H9 (cell line): Measurements from ENCODE around the gene MAPKAP1. TPM values are rescaled to one million over a fixed set of nuclear protein-coding genes. Genes with fewer than 3 reads are reported as not detected.

Experiments
- DNase-seq: peaks from one replicate; pipeline ENCODE4 v3.0.0-alpha.2; 2017
- H2AFZ ChIP-seq: one replicate; pipeline ENCODE4 v1.6.1; 2013; ENCODE audit warnings: mild to moderate bottlenecking, low read length, control low read depth, moderate library complexity
- H2AK5ac ChIP-seq: 2 replicates; pipeline ENCODE4 v1.6.1; 2013; ENCODE audit warnings: low read length, control low read depth, mixed read lengths; ENCODE audit not compliant: insufficient read length
- H2BK120ac ChIP-seq: one replicate; pipeline ENCODE4 v1.6.1; 2013; ENCODE audit warnings: low read depth, mild to moderate bottlenecking, low read length, control low read depth, inconsistent platforms; ENCODE audit not compliant: poor library complexity, severe bottlenecking
- H2BK12ac ChIP-seq: 2 replicates; pipeline ENCODE4 v1.6.1; 2013; ENCODE audit warnings: low read length, control low read depth, mixed read lengths, low read depth; ENCODE audit not compliant: insufficient read length
- H2BK15ac ChIP-seq: 2 replicates; pipeline ENCODE4 v1.6.1; 2013; ENCODE audit warnings: low read depth, low read length, control low read depth
- H2BK20ac ChIP-seq: one replicate; pipeline ENCODE4 v1.6.1; 2013; ENCODE audit warnings: low read depth, mild to moderate bottlenecking, low read length, control low read depth, inconsistent platforms; ENCODE audit not compliant: poor library complexity, severe bottlenecking
- H2BK5ac ChIP-seq: 2 replicates; pipeline ENCODE4 v1.6.1; 2013; ENCODE audit warnings: low read length, control low read depth, mixed read lengths; ENCODE audit not compliant: insufficient read length
- H3K14ac ChIP-seq: 2 replicates; pipeline ENCODE4 v1.6.1; 2013; ENCODE audit warnings: low read length, control low read depth; ENCODE audit not compliant: insufficient read depth
- H3K18ac ChIP-seq: 2 replicates; pipeline ENCODE4 v1.6.1; 2013; ENCODE audit warnings: low read depth, mild to moderate bottlenecking, mixed read lengths, low read length, control low read depth; ENCODE audit not compliant: insufficient read length
- H3K23ac ChIP-seq: 2 replicates; pipeline ENCODE4 v1.6.1; 2013; ENCODE audit warnings: low read length, control low read depth, mixed read lengths, low read depth; ENCODE audit not compliant: insufficient read length
- H3K23me2 ChIP-seq: 2 replicates; pipeline ENCODE4 v1.6.1; 2013; ENCODE audit warnings: low read depth, mild to moderate bottlenecking, mixed read lengths, low read length, control low read depth; ENCODE audit not compliant: insufficient read length, poor library complexity, severe bottlenecking
- H3K27ac ChIP-seq: 2 replicates; pipeline ENCODE4 v1.5.1; 2013; ENCODE audit warnings: low read length, control low read depth, mixed read lengths, low read depth; ENCODE audit not compliant: insufficient read length
- H3K27me3 ChIP-seq: 2 replicates; pipeline ENCODE4 v1.6.1; 2013; ENCODE audit warnings: low read length, control low read depth, inconsistent platforms; ENCODE audit not compliant: insufficient read depth
- H3K4ac ChIP-seq: 2 replicates; pipeline ENCODE4 v1.6.1; 2013; ENCODE audit warnings: low read depth, mild to moderate bottlenecking, control low read depth, inconsistent platforms, low read length, moderate library complexity
- H3K4me1 ChIP-seq: 2 replicates; pipeline ENCODE4 v1.6.1; 2013; ENCODE audit warnings: low read length, control low read depth, inconsistent platforms; ENCODE audit not compliant: insufficient read depth
- H3K4me2 ChIP-seq: 2 replicates; pipeline ENCODE4 v1.6.1; 2013; ENCODE audit warnings: low read length, control low read depth, mixed read lengths; ENCODE audit not compliant: insufficient read length, insufficient read depth
- H3K56ac ChIP-seq: 2 replicates; pipeline ENCODE4 v1.6.1; 2013; ENCODE audit warnings: low read depth, mild to moderate bottlenecking, mixed read lengths, low read length, control low read depth; ENCODE audit not compliant: insufficient read length
- H3K79me1 ChIP-seq: 2 replicates; pipeline ENCODE4 v1.6.1; 2013; ENCODE audit warnings: low read depth, mild to moderate bottlenecking, moderate library complexity, low read length, control low read depth, inconsistent platforms; ENCODE audit not compliant: insufficient read depth, poor library complexity, severe bottlenecking
- H3K79me2 ChIP-seq: 2 replicates; pipeline ENCODE4 v1.6.1; 2013; ENCODE audit warnings: low read length, control low read depth, inconsistent platforms; ENCODE audit not compliant: insufficient read depth
- H3K9ac ChIP-seq: 2 replicates; pipeline ENCODE4 v1.6.1; 2013; ENCODE audit warnings: low read length, control low read depth, mixed read lengths; ENCODE audit not compliant: insufficient read length; ENCODE audit errors: extremely low read depth
- H3K9me3 ChIP-seq: one replicate; pipeline ENCODE4 v1.6.1; 2013; ENCODE audit warnings: low read depth, low read length, inconsistent platforms; ENCODE audit not compliant: control insufficient read depth
- H3T11ph ChIP-seq: one replicate; pipeline ENCODE4 v1.6.1; 2013; ENCODE audit warnings: mild to moderate bottlenecking, low read length, control low read depth, inconsistent platforms
- H4K20me1 ChIP-seq: one replicate; pipeline ENCODE4 v1.6.1; 2013; ENCODE audit not compliant: control insufficient read depth, insufficient read length, insufficient read depth
- H4K5ac ChIP-seq: 2 replicates; pipeline ENCODE4 v1.6.1; 2013; ENCODE audit warnings: low read depth, mild to moderate bottlenecking, mixed read lengths, low read length, control low read depth; ENCODE audit not compliant: insufficient read length
- H4K8ac ChIP-seq: replicated peaks from 2 replicates; pipeline ENCODE4 v1.6.1; 2013; ENCODE audit warnings: low read length, control low read depth, mixed read lengths, low read depth; ENCODE audit not compliant: insufficient read length
- H4K91ac ChIP-seq: 2 replicates; pipeline ENCODE4 v1.6.1; 2013; ENCODE audit warnings: low read depth, mild to moderate bottlenecking, moderate library complexity, mixed read lengths, low read length, control low read depth; ENCODE audit not compliant: insufficient read length
- H3K27ac Mint-ChIP-seq, 3 experiments: 2 replicates in 2 of 3; 3 replicates in 1 of 3; pipeline ENCODE4 v1.8.0; 2020 to 2021; ENCODE audit warnings: mixed read lengths in 3 of 3, mild to moderate bottlenecking in 1 of 3, moderate library complexity in 1 of 3
- H3K27me3 Mint-ChIP-seq: 2 replicates; pipeline ENCODE4 v1.8.0; 2021; ENCODE audit warnings: low read depth, mild to moderate bottlenecking, moderate library complexity, mixed read lengths
- H3K36me3 Mint-ChIP-seq, 3 experiments: 2 replicates in 2 of 3; 3 replicates in 1 of 3; pipeline ENCODE4 v1.8.0; 2020 to 2021; ENCODE audit warnings: low read depth in 3 of 3, mixed read lengths in 3 of 3; ENCODE audit not compliant: insufficient read depth in 1 of 3
- H3K4me1 Mint-ChIP-seq, 2 experiments: 2 replicates each; pipeline ENCODE4 v1.8.0; 2020; ENCODE audit warnings: mixed read lengths in 2 of 2
- H3K4me3 Mint-ChIP-seq, 2 experiments: 2 replicates in 1 of 2; 3 replicates in 1 of 2; pipeline ENCODE4 v1.8.0; 2020 to 2021; ENCODE audit warnings: mild to moderate bottlenecking in 2 of 2, mixed read lengths in 2 of 2, moderate library complexity in 1 of 2
- H3K9me3 Mint-ChIP-seq, 2 experiments: 2 replicates in 1 of 2; 3 replicates in 1 of 2; pipeline ENCODE4 v1.8.0; 2020; ENCODE audit warnings: mild to moderate bottlenecking in 2 of 2, mixed read lengths in 2 of 2, moderate library complexity in 1 of 2
- WGBS: extraction: QIAGEN DNeasy Blood & Tissue Kit; methylation state at CpG from one replicate; pipeline ENCODE4 v1.1.7; 2013; ENCODE audit warnings: missing lambda C conversion rate, low lambda C conversion rate, mixed read lengths; ENCODE audit not compliant: insufficient read length; ENCODE audit errors: extremely low coverage; 5-methylcytosine and 5-hydroxymethylcytosine counted together
- total RNA-seq: library from RNA; stranded (reverse); gene quantifications from 2 replicates; pipeline ENCODE4 v1.2.1, GENCODE V29; 2021
- TF ChIP-seq, protein P1 (sequence below): fragments of 200-600 bp; sonication (generic); conservative IDR thresholded peaks from 3 replicates; pipeline ENCODE4 v1.8.0; 2021; ENCODE audit warnings: antibody characterized with exemption, mild to moderate bottlenecking

MAPKAP1 gene
- total RNA-seq, 1 experiment from 2014 or later: 97.0 TPM

DNA sequence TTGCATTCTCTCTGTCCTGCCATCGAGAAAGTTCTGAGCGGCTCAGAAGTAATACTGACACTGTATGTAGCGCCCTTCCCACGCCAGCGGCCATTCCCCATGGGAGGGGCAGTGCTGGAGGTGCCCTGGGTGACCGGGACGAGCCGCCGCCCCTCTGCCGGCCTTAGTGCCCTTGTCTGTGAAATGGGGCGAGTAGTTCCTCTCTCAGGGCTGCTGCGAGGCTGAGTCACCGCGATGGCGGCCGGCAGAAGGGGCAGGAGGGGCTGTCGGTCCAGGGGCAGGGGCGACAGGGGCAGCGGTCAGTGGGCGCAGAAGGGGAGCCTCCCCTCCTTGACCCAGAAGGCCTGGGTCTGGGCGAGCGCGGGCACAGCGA is 296.5 kb downstream of the MAPKAP1 start:
- no peak overlapping the region for H3K27ac Mint-ChIP-seq
- Histone ChIP-seq H3K27ac (no peak overlapping the region), H4K8ac (no peak overlapping the region), H4K91ac (no peak overlapping the region), H3K14ac (no peak overlapping the region), H3K56ac (no peak overlapping the region), H2AK5ac (no peak overlapping the region), H2AFZ (no peak overlapping the region), H3K27me3 (no peaks in the 10 kb centered on the region), H2BK15ac (no peak overlapping the region), H2BK20ac (no peak overlapping the region), H3K79me1 (no peaks in the 10 kb centered on the region), H3K23me2 (peaks cover 6% of the 10 kb centered on the region), H3K79me2 (no peaks in the 10 kb centered on the region), H2BK120ac (no peak overlapping the region), H3K23ac (no peak overlapping the region), H3K4me1 (no peaks in the 10 kb centered on the region; the same call in 1 of the 2 replicates), H2BK12ac (no peak overlapping the region), H4K20me1 (no peaks in the 10 kb centered on the region), H3K4me2 (no peak overlapping the region), H3T11ph (no peak overlapping the region), H3K18ac (no peak overlapping the region), H3K4ac (no peak overlapping the region), H2BK5ac (no peak overlapping the region), H3K9ac (no peak overlapping the region), H3K9me3 (no peaks in the 10 kb centered on the region), H4K5ac (no peak overlapping the region)
- TF ChIP-seq, protein P1, sequence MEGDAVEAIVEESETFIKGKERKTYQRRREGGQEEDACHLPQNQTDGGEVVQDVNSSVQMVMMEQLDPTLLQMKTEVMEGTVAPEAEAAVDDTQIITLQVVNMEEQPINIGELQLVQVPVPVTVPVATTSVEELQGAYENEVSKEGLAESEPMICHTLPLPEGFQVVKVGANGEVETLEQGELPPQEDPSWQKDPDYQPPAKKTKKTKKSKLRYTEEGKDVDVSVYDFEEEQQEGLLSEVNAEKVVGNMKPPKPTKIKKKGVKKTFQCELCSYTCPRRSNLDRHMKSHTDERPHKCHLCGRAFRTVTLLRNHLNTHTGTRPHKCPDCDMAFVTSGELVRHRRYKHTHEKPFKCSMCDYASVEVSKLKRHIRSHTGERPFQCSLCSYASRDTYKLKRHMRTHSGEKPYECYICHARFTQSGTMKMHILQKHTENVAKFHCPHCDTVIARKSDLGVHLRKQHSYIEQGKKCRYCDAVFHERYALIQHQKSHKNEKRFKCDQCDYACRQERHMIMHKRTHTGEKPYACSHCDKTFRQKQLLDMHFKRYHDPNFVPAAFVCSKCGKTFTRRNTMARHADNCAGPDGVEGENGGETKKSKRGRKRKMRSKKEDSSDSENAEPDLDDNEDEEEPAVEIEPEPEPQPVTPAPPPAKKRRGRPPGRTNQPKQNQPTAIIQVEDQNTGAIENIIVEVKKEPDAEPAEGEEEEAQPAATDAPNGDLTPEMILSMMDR: no peak
- no peak for DNase-seq
- H3K4me1 Mint-ChIP-seq: peaks cover 7 to 18% of the 10 kb centered on the region in 2 experiments
- no peak overlapping the region; a peak in 1 of 5 replicates for H3K4me3 Mint-ChIP-seq
- H3K27me3 Mint-ChIP-seq: peaks cover 44% of the 10 kb centered on the region
- H3K9me3 Mint-ChIP-seq: no peaks in the 10 kb centered on the region; a peak in 1 of 5 replicates
- WGBS: no CpG with 5 or more reads among the region's 24 CpGs
- H3K36me3 Mint-ChIP-seq: no peaks in the 10 kb centered on the region; a peak in 1 of 7 replicates
